HUDEP-2 (cell line): ENCODE data around the gene NDUFS8.

ENCODE experiments used
- DNase-seq, 76 experiments: peaks; one replicate each; lab custom pipeline; 2025; ENCODE audit not compliant: unreplicated experiment in 76 of 76; lab: John Stamatoyannopoulos, UW

NDUFS8 gene

GRCh38 chr11:68074584-68075352, 44.3 kb downstream of the NDUFS8 start:
- DNase-seq = no peak

GRCh38 chr11:68076371-68077042, 46.0 kb downstream of the NDUFS8 start:
- DNase-seq = no peak

- no peak for DNase-seq
These were observed 47.4 kb downstream of the NDUFS8 start for GRCh38 chr11:68077617-68078582.

GRCh38 chr11:68080860-68081259, 50.4 kb downstream of the NDUFS8 start:
- no peak for DNase-seq

- no peak for DNase-seq
These were observed 51.2 kb downstream of the NDUFS8 start for GRCh38 chr11:68081691-68082090.

- no peak for DNase-seq
These were observed 52.0 kb downstream of the NDUFS8 start for GRCh38 chr11:68082481-68082880.

- no peak for DNase-seq
These were observed 53.0 kb downstream of the NDUFS8 start for GRCh38 chr11:68083517-68083916.
